Measurements from ENCODE around the gene UPK1B.

UPK1B gene

DNA sequence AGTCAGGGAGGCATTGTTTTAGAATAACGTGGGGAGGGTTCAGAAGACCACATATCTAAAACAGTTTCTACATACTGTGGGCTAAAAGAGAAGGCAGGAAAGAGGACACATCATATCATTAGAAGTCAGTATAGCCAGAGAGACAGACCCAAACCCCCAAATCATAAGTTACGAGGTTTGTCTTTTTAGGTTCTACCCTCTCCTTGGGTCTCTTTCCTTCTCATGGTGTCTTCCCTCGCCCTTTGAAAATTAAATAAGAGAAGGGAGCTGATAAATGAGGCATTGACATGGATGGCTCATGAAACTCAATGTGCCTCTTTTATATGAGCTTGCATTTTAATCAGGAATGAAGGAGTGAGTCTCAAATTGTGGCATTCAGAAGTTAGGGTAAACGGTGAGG, 3.4 kb downstream of the UPK1B start:
- TF ChIP-seq, protein P1, sequence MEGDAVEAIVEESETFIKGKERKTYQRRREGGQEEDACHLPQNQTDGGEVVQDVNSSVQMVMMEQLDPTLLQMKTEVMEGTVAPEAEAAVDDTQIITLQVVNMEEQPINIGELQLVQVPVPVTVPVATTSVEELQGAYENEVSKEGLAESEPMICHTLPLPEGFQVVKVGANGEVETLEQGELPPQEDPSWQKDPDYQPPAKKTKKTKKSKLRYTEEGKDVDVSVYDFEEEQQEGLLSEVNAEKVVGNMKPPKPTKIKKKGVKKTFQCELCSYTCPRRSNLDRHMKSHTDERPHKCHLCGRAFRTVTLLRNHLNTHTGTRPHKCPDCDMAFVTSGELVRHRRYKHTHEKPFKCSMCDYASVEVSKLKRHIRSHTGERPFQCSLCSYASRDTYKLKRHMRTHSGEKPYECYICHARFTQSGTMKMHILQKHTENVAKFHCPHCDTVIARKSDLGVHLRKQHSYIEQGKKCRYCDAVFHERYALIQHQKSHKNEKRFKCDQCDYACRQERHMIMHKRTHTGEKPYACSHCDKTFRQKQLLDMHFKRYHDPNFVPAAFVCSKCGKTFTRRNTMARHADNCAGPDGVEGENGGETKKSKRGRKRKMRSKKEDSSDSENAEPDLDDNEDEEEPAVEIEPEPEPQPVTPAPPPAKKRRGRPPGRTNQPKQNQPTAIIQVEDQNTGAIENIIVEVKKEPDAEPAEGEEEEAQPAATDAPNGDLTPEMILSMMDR (IDR thresholded peaks at IDR 0.05; ENCODE audit: insufficient read depth, low read depth, low read length, missing control alignments) = no peak
- DNase-seq (ENCODE audit: low read depth) = no peak
- H3K4me3 ChIP-seq (ENCODE audit: low read depth, low read length) = no peak overlapping the region

DNA sequence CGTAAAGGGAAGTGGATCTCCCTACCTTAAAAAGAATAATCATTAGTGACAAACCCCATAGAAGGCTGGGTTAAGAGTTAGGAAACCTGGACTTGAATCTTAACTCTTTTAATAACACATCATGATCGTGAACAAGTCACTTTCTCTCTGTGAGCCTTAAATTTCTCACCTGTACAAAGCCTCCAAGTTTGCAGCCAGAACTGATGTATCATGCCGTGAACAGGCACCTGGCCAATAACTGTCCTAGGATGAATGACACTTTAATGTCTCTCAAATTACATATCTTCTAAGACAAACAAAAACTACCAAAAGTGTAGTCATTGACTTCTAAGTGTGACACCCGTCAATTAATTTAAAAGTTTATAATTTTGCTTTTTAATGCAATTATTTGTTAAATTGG, 3.9 kb downstream of the UPK1B start:
- H3K4me3 ChIP-seq (ENCODE audit: low read depth, low read length) = no peak overlapping the region
- no peak for DNase-seq (ENCODE audit: low read depth)
- TF ChIP-seq, protein P1 (IDR thresholded peaks at IDR 0.05; ENCODE audit: insufficient read depth, low read depth, low read length, missing control alignments) = no peak

- no peak overlapping the region for H3K4me3 ChIP-seq (ENCODE audit: low read depth, low read length)
- DNase-seq (ENCODE audit: low read depth) = no peak
- TF ChIP-seq, protein P1 (IDR thresholded peaks at IDR 0.05; ENCODE audit: insufficient read depth, low read depth, low read length, missing control alignments) = no peak
Observed at GRCh38 chr3:119181765-119182164, 8.4 kb downstream of the UPK1B start.

- H3K4me3 ChIP-seq (ENCODE audit: low read depth, low read length) = no peak overlapping the region
- TF ChIP-seq, protein P1 (IDR thresholded peaks at IDR 0.05; ENCODE audit: insufficient read depth, low read depth, low read length, missing control alignments) = no peak
- no peak for DNase-seq (ENCODE audit: low read depth)
Observed at GRCh38 chr3:119184111-119184510, 10.7 kb downstream of the UPK1B start.

GRCh38 chr3:119184796-119185570, 11.6 kb downstream of the UPK1B start:
- H3K4me3 ChIP-seq (ENCODE audit: low read depth, low read length) = no peak overlapping the region
- TF ChIP-seq, protein P1 (IDR thresholded peaks at IDR 0.05; ENCODE audit: insufficient read depth, low read depth, low read length, missing control alignments) = no peak
- no peak for DNase-seq (ENCODE audit: low read depth)

DNA sequence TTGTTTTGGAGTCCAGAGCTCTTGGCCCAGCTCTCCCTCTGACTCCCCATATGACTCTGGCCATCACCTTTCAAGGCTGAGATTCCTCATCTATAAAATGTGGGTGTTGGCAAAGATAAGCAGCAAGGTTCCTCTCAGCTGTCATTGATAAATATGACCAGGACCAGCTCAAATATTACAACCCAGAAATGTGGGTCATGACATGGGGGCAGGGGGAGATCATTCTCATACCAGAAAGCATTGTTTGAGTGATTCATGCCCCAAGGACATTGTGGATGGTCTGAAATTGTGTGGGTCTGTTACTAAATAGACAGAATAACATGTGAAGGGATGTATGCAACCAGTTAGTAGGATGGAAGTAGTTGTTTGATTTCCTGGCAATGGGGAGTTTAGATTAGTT, 13.9 kb downstream of the UPK1B start:
- no peak for DNase-seq (ENCODE audit: low read depth)
- H3K4me3 ChIP-seq (ENCODE audit: low read depth, low read length) = no peak overlapping the region
- TF ChIP-seq, protein P1 (IDR thresholded peaks at IDR 0.05; ENCODE audit: insufficient read depth, low read depth, low read length, missing control alignments) = no peak

- TF ChIP-seq, protein P1 (IDR thresholded peaks at IDR 0.05; ENCODE audit: insufficient read depth, low read depth, low read length, missing control alignments) = no peak
- no peak overlapping the region for H3K4me3 ChIP-seq (ENCODE audit: low read depth, low read length)
- no peak for DNase-seq (ENCODE audit: low read depth)
Observed at GRCh38 chr3:119191800-119192199, 18.4 kb downstream of the UPK1B start.
